Activated CD4-positive, CD25-positive, alpha-beta regulatory T cell treated with anti-CD3 and anti-CD28 coated beads, Interleukin-2, amount 50 U/mL, for 72 hours (primary cell): Measurements from ENCODE around the gene DIAPH3.

ENCODE experiments used
- DNase-seq: peaks from one replicate; pipeline ENCODE4 v3.0.0; 2021

Gene DIAPH3

GRCh38 chr13:60019119-60019993, 144.4 kb downstream of the DIAPH3 start:
- DNase-seq, result no peak

GRCh38 chr13:60018536-60018935, 145.2 kb downstream of the DIAPH3 start:
- DNase-seq, result no peak

DNA sequence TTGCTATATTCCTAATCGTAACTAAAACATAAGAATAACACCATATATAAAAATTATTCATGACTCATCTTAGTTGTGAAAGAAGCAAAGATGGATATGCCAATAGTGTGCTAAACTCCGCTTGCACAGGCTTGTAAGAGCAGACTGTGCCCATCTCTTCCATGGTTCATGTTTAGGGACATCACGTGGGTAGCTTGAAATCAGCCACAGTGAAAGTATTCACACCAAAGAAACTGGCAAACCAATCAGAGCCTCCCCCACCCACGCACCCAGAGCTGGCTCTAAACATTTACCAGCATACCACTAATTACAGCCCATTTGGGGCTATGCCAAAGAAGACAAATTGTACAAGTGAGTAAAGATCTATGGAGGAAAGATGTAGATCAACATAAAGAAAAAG, 147.5 kb downstream of the DIAPH3 start:
- DNase-seq, result no peak

DNA sequence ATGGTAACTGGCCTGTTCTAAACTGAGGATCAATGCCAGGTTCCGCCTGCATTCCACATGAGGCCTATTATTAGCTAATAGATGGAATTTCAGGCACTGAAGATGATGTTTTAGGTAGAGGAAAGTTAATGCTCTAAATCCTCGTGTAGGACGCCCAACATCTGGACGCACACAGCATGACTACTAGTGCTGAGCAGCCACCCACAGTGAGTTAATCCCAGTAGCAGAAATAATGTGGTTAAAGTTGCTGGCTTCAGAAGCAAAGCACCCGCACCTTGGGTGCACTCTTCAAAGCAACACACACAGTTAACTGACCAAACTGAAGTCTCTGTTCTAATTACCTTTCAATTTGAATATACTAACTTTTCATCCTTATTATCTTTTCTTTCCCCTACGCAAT, 150.6 kb downstream of the DIAPH3 start:
- no peak for DNase-seq

GRCh38 chr13:60012488-60012887, 151.2 kb downstream of the DIAPH3 start:
- no peak for DNase-seq

- no peak for DNase-seq
Observed at GRCh38 chr13:60009300-60010253, 154.2 kb downstream of the DIAPH3 start.

DNA sequence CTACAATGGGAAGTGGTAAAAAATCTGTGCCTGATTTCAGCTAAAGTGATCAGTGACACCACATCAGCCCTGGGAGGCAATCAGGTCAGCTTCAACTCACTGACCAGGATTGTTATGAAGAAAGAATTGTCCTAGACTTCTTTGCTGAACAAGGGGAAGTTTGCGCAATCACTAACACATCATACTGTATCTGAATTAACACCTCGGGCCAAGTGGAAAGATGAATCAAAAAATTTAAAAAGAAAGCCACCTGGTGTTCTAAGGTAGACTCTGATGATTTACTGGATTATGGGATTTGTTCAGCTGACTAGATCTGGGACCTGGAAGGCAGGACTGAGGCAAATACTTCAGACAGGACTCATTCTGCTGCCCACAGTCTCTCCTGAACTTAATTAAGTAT, 161.8 kb downstream of the DIAPH3 start:
- no peak for DNase-seq

DNA sequence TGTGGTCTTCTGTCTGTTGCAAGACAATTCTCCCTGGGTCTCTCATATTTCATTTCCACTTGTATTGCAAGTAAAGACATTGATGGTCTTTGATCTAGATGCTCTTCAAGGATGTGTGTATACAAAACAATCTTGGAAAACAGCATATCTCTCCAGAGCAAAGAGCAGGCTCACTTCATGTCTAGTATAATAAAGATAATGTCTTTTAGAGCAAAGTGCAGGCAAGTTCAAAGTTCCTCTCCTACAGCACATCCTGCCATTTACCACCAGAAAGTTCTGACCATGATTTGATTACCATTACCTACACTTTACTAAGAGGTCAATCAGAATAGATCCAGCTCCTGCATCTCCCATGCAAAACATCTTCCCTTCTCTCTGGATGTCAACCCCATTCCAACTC, 162.8 kb downstream of the DIAPH3 start:
- DNase-seq, result no peak

GRCh38 chr13:60000081-60000480, 163.6 kb downstream of the DIAPH3 start:
- DNase-seq, result no peak

- no peak for DNase-seq
Observed at GRCh38 chr13:59997976-59998375, 165.8 kb downstream of the DIAPH3 start.

- DNase-seq, result no peak
Observed at GRCh38 chr13:59996461-59996980, 167.2 kb downstream of the DIAPH3 start.

GRCh38 chr13:59991395-59991794, 172.3 kb downstream of the DIAPH3 start:
- DNase-seq, result no peak

GRCh38 chr13:59982631-59983382, 180.9 kb downstream of the DIAPH3 start:
- DNase-seq, result no peak

GRCh38 chr13:59979589-59979988, 184.1 kb downstream of the DIAPH3 start:
- DNase-seq, result no peak

DNA sequence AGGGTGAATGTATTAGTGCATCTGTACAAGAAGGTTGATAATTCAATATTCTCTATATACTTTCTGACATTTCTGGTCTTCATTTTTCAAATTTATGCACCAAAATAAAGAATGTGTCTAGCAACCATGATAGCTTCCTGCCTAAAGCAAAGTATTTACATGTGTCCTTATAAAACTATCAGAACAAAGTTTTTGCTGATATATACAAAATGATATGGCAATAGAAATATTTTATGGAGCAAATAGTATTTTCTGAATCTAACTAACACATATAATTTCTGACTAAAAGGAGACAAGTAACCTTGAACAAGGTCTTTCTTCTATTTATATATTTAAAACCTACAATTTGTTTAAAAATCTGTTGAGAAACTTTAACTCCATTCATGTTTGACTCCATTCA, 184.9 kb downstream of the DIAPH3 start:
- DNase-seq, result no peak

DNA sequence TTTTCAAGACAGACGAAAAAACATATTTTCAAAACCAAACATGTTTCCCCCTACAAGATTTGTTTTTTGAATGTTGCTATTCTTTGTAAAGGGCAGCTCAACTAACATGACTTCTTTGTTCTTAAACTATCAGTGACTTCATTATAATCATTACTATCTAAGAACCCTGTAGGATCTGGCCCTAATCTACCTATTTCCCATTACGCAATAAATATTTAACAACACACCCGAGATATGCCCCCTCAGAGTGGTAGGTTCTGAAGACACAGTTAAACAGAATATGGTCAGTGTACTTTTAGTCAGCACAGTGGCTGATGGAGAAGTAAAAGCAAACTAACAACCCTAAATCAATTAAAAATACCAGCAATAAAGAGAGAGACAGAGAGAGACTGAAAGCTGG, 186.9 kb downstream of the DIAPH3 start:
- DNase-seq, result no peak

GRCh38 chr13:59975807-59976435, 187.8 kb downstream of the DIAPH3 start:
- DNase-seq, result no peak

DNA sequence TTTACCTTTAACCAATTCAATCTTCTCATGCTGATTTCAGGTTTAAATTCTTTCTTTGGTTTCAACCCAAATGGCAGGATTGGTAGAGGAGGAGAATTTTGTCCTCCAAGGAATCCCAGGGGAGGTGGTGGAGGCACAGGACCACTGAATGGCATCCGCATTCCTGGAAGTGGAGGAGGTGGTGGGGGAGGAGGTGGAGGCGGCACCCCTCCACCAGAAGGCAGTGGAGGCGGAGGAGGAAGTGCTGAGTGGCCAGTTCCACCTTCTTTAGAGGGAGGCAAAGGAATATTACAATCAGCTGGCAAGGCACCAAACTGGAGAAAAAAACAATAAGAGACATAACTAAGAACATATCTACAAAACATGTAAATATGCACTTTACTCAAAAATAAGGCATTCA, 192.9 kb downstream of the DIAPH3 start:
- no peak for DNase-seq

DNA sequence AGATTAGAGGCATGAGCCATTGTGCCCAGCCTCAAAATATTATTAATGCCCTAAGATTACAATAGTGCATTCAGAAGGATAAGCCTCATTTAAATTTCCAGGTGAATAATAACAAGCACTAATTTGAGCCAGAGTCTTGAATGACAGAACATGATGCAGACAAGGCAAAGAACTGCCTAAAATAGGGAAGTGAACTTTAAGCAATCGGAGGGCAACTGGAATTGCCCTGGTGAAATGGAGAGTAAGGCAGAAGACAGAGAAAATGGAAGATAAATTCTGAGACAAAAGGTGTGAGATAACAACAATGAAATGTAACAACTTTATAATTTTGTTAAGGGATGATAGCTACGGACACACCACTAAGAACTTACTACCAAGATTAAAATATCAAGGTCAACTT, 199.9 kb downstream of the DIAPH3 start:
- no peak for DNase-seq

GRCh38 chr13:59963383-59963782, 200.3 kb downstream of the DIAPH3 start:
- no peak for DNase-seq

DNA sequence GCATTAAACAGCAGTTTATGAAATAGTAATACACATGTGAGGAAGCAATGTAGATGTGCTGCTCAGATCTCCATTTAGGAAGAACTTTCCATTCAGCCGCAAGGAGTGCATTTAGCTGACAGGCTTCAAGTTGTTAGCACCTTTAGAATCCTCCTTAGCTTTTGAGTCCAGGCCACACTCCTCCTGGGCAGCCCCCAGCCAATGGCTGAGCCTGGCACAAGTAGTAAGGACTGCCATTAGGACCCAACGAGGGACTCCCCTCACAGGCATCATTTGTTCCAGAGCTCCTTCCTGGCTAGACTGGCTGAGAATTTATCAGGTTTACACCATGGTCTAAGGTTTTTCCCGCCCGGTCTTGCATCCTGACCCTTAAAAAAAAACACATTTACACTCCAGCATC, 201.4 kb downstream of the DIAPH3 start:
- DNase-seq, result no peak

- no peak for DNase-seq
Observed at GRCh38 chr13:59960683-59961082, 203.0 kb downstream of the DIAPH3 start.
